Measurements from ENCODE around the gene GUCY2D.
A peak's percentile ranks its signal among the peaks of the same experiment; 100 is the strongest.

GRCh38 chr17:7989781-7990655, 12.4 kb upstream of the GUCY2D start:
- peak in 1 of 2 donors; percentile 27 for TF ChIP-seq EP300 (IDR thresholded peaks at IDR 0.05)
- TF ChIP-seq CTCF (IDR thresholded peaks at IDR 0.05) = peak; percentile 93 to 97 (median 96)

All from tibial nerve (tissue), 4 donors.